MM.1S (cell line): ENCODE results near the gene TTC24.

ENCODE experiments used
- DNase-seq: peaks from one replicate; pipeline ENCODE4 v3.0.0-alpha.2; 2015
- H2AFZ ChIP-seq: fragments of 300-600 bp; sonication (generic); 2 replicates; pipeline ENCODE4 v1.6.0; 2016; ENCODE audit warnings: antibody characterized with exemption, low read length
- H3F3A ChIP-seq: fragments of 300-600 bp; sonication (generic); 2 replicates; pipeline ENCODE4 v1.6.1; 2016; ENCODE audit warnings: mild to moderate bottlenecking, antibody characterized with exemption, low read length, moderate library complexity, mixed read lengths; ENCODE audit not compliant: insufficient read depth
- H3K27ac ChIP-seq: fragments of 300-600 bp; sonication (generic); 2 replicates; pipeline ENCODE4 v1.5.1; 2016; ENCODE audit warnings: mild to moderate bottlenecking, low read length
- H3K27me3 ChIP-seq: fragments of 300-600 bp; sonication (generic); replicated peaks from 2 replicates; pipeline ENCODE4 v1.6.0; 2016; ENCODE audit warnings: low read length; ENCODE audit not compliant: insufficient read depth
- H3K36me3 ChIP-seq: fragments of 300-600 bp; sonication (generic); replicated peaks from 2 replicates; pipeline ENCODE4 v1.6.1; 2016; ENCODE audit warnings: mild to moderate bottlenecking, low read length, mixed read lengths; ENCODE audit not compliant: insufficient read depth
- H3K4me1 ChIP-seq: fragments of 300-600 bp; sonication (generic); 2 replicates; pipeline ENCODE4 v1.6.1; 2016; ENCODE audit warnings: low read length, mixed read lengths
- H3K4me2 ChIP-seq: fragments of 300-600 bp; sonication (generic); 2 replicates; pipeline ENCODE4 v1.6.0; 2016; ENCODE audit warnings: low read depth, low read length
- H3K4me3 ChIP-seq: fragments of 300-600 bp; sonication (generic); 2 replicates; pipeline ENCODE4 v1.5.1; 2016; ENCODE audit warnings: low read length, mixed read lengths
- H3K79me2 ChIP-seq: fragments of 300-600 bp; sonication (generic); 2 replicates; pipeline ENCODE4 v1.6.1; 2016; ENCODE audit warnings: mixed run types, low read length, mixed read lengths
- H3K9ac ChIP-seq: fragments of 300-600 bp; sonication (generic); 2 replicates; pipeline ENCODE4 v1.6.1; 2016; ENCODE audit warnings: low read length, mixed read lengths
- H3K9me2 ChIP-seq: fragments of 300-600 bp; sonication (generic); replicated peaks from 2 replicates; pipeline ENCODE4 v1.6.1; 2016; ENCODE audit warnings: mild to moderate bottlenecking, low read length, mixed read lengths; ENCODE audit not compliant: insufficient read depth
- H3K9me3 ChIP-seq: fragments of 300-600 bp; sonication (generic); replicated peaks from 2 replicates; pipeline ENCODE4 v1.6.1; 2016; ENCODE audit warnings: mild to moderate bottlenecking, low read length, mixed read lengths; ENCODE audit not compliant: insufficient read depth
- H4K20me1 ChIP-seq: fragments of 300-600 bp; sonication (generic); 2 replicates; pipeline ENCODE4 v1.6.1; 2016; ENCODE audit warnings: mild to moderate bottlenecking, low read length, moderate library complexity, mixed read lengths; ENCODE audit not compliant: insufficient read depth
- EZH2 ChIP-seq: fragments of 300-600 bp; sonication (generic); optimal IDR thresholded peaks from 2 replicates; pipeline ENCODE3; 2017; ENCODE audit warnings: low read depth, mild to moderate bottlenecking, antibody characterized with exemption, low read length, mixed read lengths
- EZH2phosphoT487 ChIP-seq: fragments of 300-600 bp; sonication (generic); IDR thresholded peaks from 2 replicates; pipeline ENCODE4 v1.6.1; 2018; ENCODE audit warnings: antibody characterized with exemption, low read length
- TF ChIP-seq, protein P1 (sequence below): fragments of 300-600 bp; sonication (generic); IDR thresholded peaks from 2 replicates; pipeline ENCODE4 v1.5.1; 2016; ENCODE audit warnings: antibody characterized with exemption, low read length, mixed read lengths

Gene TTC24

DNA sequence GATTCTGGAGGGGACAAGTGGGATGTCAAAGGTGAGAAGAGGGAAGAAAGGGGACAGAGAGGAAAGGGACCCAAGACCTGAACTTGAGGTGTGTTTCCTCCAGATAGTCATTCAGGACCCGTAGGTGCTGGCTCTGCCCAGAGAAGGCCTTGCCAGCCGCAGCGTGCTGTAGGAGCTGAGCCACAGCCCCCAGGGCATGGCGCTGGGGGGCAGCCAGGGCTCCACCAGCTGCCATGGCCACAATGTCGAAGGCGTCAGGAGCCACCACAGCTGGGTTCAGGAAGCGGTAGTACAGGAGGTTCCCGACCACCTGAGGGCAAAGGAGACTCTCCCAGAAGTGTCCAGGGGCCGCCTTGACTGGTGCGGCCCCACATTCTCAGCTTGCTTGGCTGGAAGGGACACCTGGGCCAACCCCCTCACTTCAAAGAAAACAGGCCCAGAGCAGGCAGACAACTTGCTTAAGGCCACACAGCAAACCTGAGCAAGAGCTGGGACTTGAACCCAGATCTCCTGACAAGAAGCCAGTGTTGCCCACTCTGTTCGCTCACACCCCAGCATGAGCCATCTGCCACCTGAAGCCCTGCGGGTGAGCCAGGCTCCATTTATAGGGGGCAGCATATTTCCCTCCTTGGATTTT, 45.0 kb upstream of the TTC24 start:
- Histone ChIP-seq H3K4me2 (no peak overlapping the region), H3K79me2 (no peaks in the 10 kb centered on the region), H3K4me3 (no peak overlapping the region), H3F3A (no peaks in the 10 kb centered on the region), H3K9me3 (no peaks in the 10 kb centered on the region), H3K27ac (no peak overlapping the region), H4K20me1 (no peaks in the 10 kb centered on the region), H2AFZ (no peak overlapping the region), H3K27me3 (no peaks in the 10 kb centered on the region), H3K4me1 (no peaks in the 10 kb centered on the region), H3K9me2 (no peaks in the 10 kb centered on the region), H3K9ac (no peak overlapping the region), H3K36me3 (no peaks in the 10 kb centered on the region)
- TF ChIP-seq, protein P1, sequence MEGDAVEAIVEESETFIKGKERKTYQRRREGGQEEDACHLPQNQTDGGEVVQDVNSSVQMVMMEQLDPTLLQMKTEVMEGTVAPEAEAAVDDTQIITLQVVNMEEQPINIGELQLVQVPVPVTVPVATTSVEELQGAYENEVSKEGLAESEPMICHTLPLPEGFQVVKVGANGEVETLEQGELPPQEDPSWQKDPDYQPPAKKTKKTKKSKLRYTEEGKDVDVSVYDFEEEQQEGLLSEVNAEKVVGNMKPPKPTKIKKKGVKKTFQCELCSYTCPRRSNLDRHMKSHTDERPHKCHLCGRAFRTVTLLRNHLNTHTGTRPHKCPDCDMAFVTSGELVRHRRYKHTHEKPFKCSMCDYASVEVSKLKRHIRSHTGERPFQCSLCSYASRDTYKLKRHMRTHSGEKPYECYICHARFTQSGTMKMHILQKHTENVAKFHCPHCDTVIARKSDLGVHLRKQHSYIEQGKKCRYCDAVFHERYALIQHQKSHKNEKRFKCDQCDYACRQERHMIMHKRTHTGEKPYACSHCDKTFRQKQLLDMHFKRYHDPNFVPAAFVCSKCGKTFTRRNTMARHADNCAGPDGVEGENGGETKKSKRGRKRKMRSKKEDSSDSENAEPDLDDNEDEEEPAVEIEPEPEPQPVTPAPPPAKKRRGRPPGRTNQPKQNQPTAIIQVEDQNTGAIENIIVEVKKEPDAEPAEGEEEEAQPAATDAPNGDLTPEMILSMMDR, result no peak
- TF ChIP-seq EZH2, result no peak
- DNase-seq, result no peak

DNA sequence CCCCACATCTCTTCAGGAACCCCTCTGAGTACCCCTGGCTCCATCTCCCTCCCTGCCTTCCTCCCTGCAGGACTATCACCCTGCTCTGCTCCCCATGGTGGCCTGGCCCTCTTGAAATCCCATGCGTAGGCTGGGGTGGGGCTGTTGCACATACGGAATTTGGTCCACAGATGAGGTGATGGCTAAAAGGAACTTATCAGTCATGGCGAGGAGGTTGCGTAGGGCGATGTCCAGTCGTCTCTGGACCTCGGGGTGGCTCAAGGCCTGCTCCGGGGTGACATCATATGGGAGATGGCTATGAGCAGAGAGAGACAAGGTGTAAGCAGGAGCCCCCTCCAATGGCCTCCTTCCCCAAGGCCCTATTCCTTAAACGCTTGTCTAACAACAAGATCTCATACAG, 42.5 kb upstream of the TTC24 start:
- no peak overlapping the region for H2AFZ ChIP-seq
- no peaks in the 10 kb centered on the region for H3K9me2 ChIP-seq
- H3K9me3 ChIP-seq, result no peaks in the 10 kb centered on the region
- no peak overlapping the region for H3K4me3 ChIP-seq
- no peaks in the 10 kb centered on the region for H3K4me1 ChIP-seq
- DNase-seq, result no peak
- H3K27me3 ChIP-seq, result no peaks in the 10 kb centered on the region
- H3K36me3 ChIP-seq, result no peaks in the 10 kb centered on the region
- no peaks in the 10 kb centered on the region for H3F3A ChIP-seq
- no peak overlapping the region for H3K9ac ChIP-seq
- no peak overlapping the region for H3K27ac ChIP-seq
- TF ChIP-seq EZH2 (no peak), EZH2phosphoT487 (no peak)
- TF ChIP-seq, protein P1, result no peak
- H3K4me2 ChIP-seq, result no peak overlapping the region
- H3K79me2 ChIP-seq, result no peaks in the 10 kb centered on the region
- no peaks in the 10 kb centered on the region for H4K20me1 ChIP-seq

- no peak for DNase-seq
- Histone ChIP-seq H3K4me3 (no peak overlapping the region), H3K79me2 (no peaks in the 10 kb centered on the region), H4K20me1 (no peaks in the 10 kb centered on the region), H2AFZ (no peak overlapping the region), H3K27ac (no peak overlapping the region), H3K36me3 (no peaks in the 10 kb centered on the region), H3K4me1 (no peaks in the 10 kb centered on the region), H3K9me3 (no peaks in the 10 kb centered on the region), H3F3A (no peaks in the 10 kb centered on the region), H3K27me3 (no peaks in the 10 kb centered on the region), H3K9ac (no peak overlapping the region), H3K9me2 (no peaks in the 10 kb centered on the region), H3K4me2 (no peak overlapping the region)
- TF ChIP-seq, protein P1, result no peak
- TF ChIP-seq EZH2phosphoT487 (no peak), EZH2 (no peak)
Observed at GRCh38 chr1:156538711-156539440, 40.6 kb upstream of the TTC24 start.
